ENCODE data around the gene LRRTM3. TPM values are rescaled to one million over a fixed set of nuclear protein-coding genes. Genes with fewer than 3 reads are reported as not detected.

Gene LRRTM3
- polyA plus RNA-seq, 1 experiment: not detected

DNA sequence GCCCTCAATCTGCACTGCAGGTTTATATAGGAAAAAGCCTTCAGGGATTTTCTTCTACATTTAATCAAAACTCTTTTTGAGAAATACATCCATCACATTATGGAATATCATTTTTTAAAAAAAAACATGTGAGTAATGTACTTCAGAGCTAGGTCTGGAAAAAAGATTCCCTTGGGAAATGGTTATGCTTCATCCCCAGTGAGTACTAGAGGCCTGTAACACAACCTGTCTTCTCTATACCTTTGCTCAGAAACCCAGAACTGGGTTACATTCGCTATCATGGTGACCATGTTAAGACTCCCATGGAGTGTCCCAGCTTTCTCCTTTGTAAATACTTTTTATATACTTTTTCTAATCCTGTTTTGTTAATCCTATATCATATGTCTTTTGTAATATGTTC is 186.9 kb downstream of the LRRTM3 start:
- POLR2A ChIA-PET: no interaction called here
- CTCF ChIA-PET: no interaction called here
- Histone ChIP-seq H3K27me3 (ENCODE audit: control insufficient read depth, insufficient read depth, low read length) (no peaks in the 10 kb centered on the region), H3K4me3 (ENCODE audit: low read depth, low read length) (no peak overlapping the region), H3K27ac (ENCODE audit: low read depth, low read length) (no peak overlapping the region), H3K9me3 (ENCODE audit: control insufficient read depth, insufficient read depth, low read length) (no peaks in the 10 kb centered on the region)
- TF ChIP-seq, protein P1, sequence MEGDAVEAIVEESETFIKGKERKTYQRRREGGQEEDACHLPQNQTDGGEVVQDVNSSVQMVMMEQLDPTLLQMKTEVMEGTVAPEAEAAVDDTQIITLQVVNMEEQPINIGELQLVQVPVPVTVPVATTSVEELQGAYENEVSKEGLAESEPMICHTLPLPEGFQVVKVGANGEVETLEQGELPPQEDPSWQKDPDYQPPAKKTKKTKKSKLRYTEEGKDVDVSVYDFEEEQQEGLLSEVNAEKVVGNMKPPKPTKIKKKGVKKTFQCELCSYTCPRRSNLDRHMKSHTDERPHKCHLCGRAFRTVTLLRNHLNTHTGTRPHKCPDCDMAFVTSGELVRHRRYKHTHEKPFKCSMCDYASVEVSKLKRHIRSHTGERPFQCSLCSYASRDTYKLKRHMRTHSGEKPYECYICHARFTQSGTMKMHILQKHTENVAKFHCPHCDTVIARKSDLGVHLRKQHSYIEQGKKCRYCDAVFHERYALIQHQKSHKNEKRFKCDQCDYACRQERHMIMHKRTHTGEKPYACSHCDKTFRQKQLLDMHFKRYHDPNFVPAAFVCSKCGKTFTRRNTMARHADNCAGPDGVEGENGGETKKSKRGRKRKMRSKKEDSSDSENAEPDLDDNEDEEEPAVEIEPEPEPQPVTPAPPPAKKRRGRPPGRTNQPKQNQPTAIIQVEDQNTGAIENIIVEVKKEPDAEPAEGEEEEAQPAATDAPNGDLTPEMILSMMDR (IDR thresholded peaks at IDR 0.05; ENCODE audit: low read depth, low read length): no peak
- no peak for DNase-seq (ENCODE audit: low read depth, low spot score)

DNA sequence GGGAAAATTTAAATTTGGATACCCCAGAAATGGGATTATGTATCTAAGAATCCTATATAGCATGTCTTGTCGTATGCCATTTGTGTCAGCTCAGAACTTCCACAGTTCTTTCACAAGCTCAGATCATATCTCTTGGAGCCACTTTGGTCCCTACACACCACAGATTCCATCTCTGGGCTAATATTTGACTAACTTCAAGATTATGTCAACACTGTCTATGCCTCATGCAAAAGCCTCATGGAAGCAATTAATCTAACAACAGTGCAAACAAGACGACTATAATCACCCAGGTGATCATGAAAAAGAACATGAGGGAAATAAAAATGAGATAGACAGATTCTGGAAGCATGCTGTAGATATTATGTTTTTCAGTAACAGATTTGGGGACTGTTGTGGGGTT is 189.1 kb downstream of the LRRTM3 start:
- no peak overlapping the region for H3K4me3 ChIP-seq (ENCODE audit: low read depth, low read length)
- no peaks in the 10 kb centered on the region for H3K9me3 ChIP-seq (ENCODE audit: control insufficient read depth, insufficient read depth, low read length)
- no peaks in the 10 kb centered on the region for H3K27me3 ChIP-seq (ENCODE audit: control insufficient read depth, insufficient read depth, low read length)
- H3K27ac ChIP-seq (ENCODE audit: low read depth, low read length): no peak overlapping the region
- CTCF ChIA-PET: no interaction called here
- TF ChIP-seq, protein P1 (IDR thresholded peaks at IDR 0.05; ENCODE audit: low read depth, low read length): no peak
- POLR2A ChIA-PET: no interaction called here
- no peak for DNase-seq (ENCODE audit: low read depth, low spot score)

DNA sequence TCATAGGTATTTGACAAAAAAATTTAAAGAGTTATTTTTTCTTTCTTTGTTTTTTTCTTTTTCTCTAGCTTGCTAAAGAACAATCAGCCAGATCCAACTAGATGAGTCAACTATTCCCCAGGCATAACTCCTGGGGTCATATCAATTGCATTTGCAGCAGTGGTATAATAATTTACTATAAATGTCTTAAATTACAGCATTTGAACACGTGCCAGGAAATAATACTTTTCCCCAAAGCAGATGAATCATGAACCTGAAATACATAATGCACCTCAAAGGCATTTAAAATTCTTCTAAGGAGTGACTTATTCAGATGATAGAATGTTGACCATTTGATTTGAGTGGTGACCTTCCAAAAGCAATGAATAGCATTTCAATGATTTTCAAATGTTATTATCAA is 190.1 kb downstream of the LRRTM3 start:
- no peak for DNase-seq (ENCODE audit: low read depth, low spot score)
- Histone ChIP-seq H3K9me3 (ENCODE audit: control insufficient read depth, insufficient read depth, low read length) (no peaks in the 10 kb centered on the region), H3K4me3 (ENCODE audit: low read depth, low read length) (no peak overlapping the region), H3K27ac (ENCODE audit: low read depth, low read length) (no peak overlapping the region), H3K27me3 (ENCODE audit: control insufficient read depth, insufficient read depth, low read length) (no peaks in the 10 kb centered on the region)
- TF ChIP-seq, protein P1 (IDR thresholded peaks at IDR 0.05; ENCODE audit: low read depth, low read length): no peak
- CTCF ChIA-PET: interaction anchor here (1.2 kb wide), 1 partner anchor 663 kb away, joined by 3 read pairs; no protein-coding TSS in a partner anchor
- POLR2A ChIA-PET: no interaction called here

- no peak for DNase-seq (ENCODE audit: low read depth, low spot score)
- Histone ChIP-seq H3K27me3 (ENCODE audit: control insufficient read depth, insufficient read depth, low read length) (no peaks in the 10 kb centered on the region), H3K27ac (ENCODE audit: low read depth, low read length) (no peak overlapping the region), H3K9me3 (ENCODE audit: control insufficient read depth, insufficient read depth, low read length) (no peaks in the 10 kb centered on the region), H3K4me3 (ENCODE audit: low read depth, low read length) (no peak overlapping the region)
- POLR2A ChIA-PET: no interaction called here
- CTCF ChIA-PET: no interaction called here
- TF ChIP-seq, protein P1 (IDR thresholded peaks at IDR 0.05; ENCODE audit: low read depth, low read length): no peak
Observed at GRCh38 chr10:67119651-67120050, 193.8 kb downstream of the LRRTM3 start.

DNA sequence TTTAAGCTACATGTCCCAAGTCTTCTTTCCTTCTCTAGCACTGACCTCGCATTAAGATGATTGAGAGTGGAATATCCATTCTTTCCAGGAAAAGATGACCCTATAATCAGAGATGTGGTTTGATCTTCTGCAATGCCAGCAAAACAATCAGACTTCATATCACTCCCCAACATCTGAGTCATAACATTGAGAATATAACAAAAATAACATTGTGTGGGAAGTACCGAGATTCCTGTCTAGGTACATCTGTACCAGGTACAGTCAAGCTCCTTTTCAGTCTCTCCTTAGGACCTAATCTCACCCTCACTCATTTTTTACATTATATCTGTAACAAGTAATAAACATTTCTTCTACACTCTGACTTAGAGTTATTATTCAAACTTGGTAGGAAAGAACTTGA is 201.6 kb downstream of the LRRTM3 start:
- no peak overlapping the region for H3K27ac ChIP-seq (ENCODE audit: low read depth, low read length)
- POLR2A ChIA-PET: no interaction called here
- no peaks in the 10 kb centered on the region for H3K27me3 ChIP-seq (ENCODE audit: control insufficient read depth, insufficient read depth, low read length)
- no peak for DNase-seq (ENCODE audit: low read depth, low spot score)
- no peak overlapping the region for H3K4me3 ChIP-seq (ENCODE audit: low read depth, low read length)
- H3K9me3 ChIP-seq (ENCODE audit: control insufficient read depth, insufficient read depth, low read length): no peaks in the 10 kb centered on the region
- TF ChIP-seq, protein P1 (IDR thresholded peaks at IDR 0.05; ENCODE audit: low read depth, low read length): no peak
- CTCF ChIA-PET: interaction anchor here (0.7 kb wide), 1 partner anchor 652 kb away, joined by 3 read pairs; no protein-coding TSS in a partner anchor
